ENCODE measurements around the gene CD40. TPM values are rescaled to one million over a fixed set of nuclear protein-coding genes. Genes with fewer than 3 reads are reported as not detected.

CD40 gene
- total RNA-seq, 1 donor from 2014 or later = 3.7 TPM

- Histone ChIP-seq H3K9me3 (ENCODE audit: control insufficient read depth in 3 of 3, low read length in 3 of 3) (no peaks in the 10 kb centered on the region), H3K9ac (ENCODE audit: low read depth in 1 of 3, low read length in 3 of 3) (no peak overlapping the region), H3K27me3 (ENCODE audit: control insufficient read depth in 3 of 3, insufficient read depth in 3 of 3, low read length in 3 of 3) (peaks cover 19 to 67% (median 44%) of the 10 kb centered on the region in 3 donors), H3K36me3 (ENCODE audit: control insufficient read depth in 3 of 3, insufficient read depth in 3 of 3, low read length in 3 of 3) (no peaks in the 10 kb centered on the region), H3K27ac (ENCODE audit: low read depth, low read length) (no peak overlapping the region), H3K4me1 (ENCODE audit: control insufficient read depth in 3 of 3, insufficient read depth in 3 of 3, low read length in 3 of 3) (no peaks in the 10 kb centered on the region), H3K4me3 (ENCODE audit: low read length in 3 of 3) (no peak overlapping the region)
These were observed 21.3 kb downstream of the CD40 start for GRCh38 chr20:46139266-46139889.

GRCh38 chr20:46139908-46140482 lies 21.9 kb downstream of the CD40 start:
- H3K4me1 ChIP-seq (ENCODE audit: control insufficient read depth in 3 of 3, insufficient read depth in 3 of 3, low read length in 3 of 3) = no peaks in the 10 kb centered on the region
- H3K36me3 ChIP-seq (ENCODE audit: control insufficient read depth in 3 of 3, insufficient read depth in 3 of 3, low read length in 3 of 3) = no peaks in the 10 kb centered on the region
- H3K9me3 ChIP-seq (ENCODE audit: control insufficient read depth in 3 of 3, low read length in 3 of 3) = no peaks in the 10 kb centered on the region
- H3K27ac ChIP-seq (ENCODE audit: low read depth, low read length) = no peak overlapping the region
- H3K27me3 ChIP-seq (ENCODE audit: control insufficient read depth in 3 of 3, insufficient read depth in 3 of 3, low read length in 3 of 3) = peaks cover 19 to 65% (median 44%) of the 10 kb centered on the region in 3 donors
- no peak overlapping the region for H3K9ac ChIP-seq (ENCODE audit: low read depth in 1 of 3, low read length in 3 of 3)
- H3K4me3 ChIP-seq (ENCODE audit: low read length in 3 of 3) = no peak overlapping the region

- Histone ChIP-seq H3K4me3 (ENCODE audit: low read length in 3 of 3) (no peak overlapping the region), H3K27me3 (ENCODE audit: control insufficient read depth in 3 of 3, insufficient read depth in 3 of 3, low read length in 3 of 3) (peaks cover 16 to 57% (median 44%) of the 10 kb centered on the region in 3 donors), H3K27ac (ENCODE audit: low read depth, low read length) (no peak overlapping the region)
These were observed 24.0 kb downstream of the CD40 start for GRCh38 chr20:46142124-46142523.

GRCh38 chr20:46144432-46145025 lies 26.4 kb downstream of the CD40 start:
- Histone ChIP-seq H3K27me3 (ENCODE audit: control insufficient read depth in 3 of 3, insufficient read depth in 3 of 3, low read length in 3 of 3) (peaks cover 10 to 42% (median 26%) of the 10 kb centered on the region in 3 donors), H3K9ac (ENCODE audit: low read depth in 1 of 3, low read length in 3 of 3) (no peak overlapping the region), H3K9me3 (ENCODE audit: control insufficient read depth in 3 of 3, low read length in 3 of 3) (no peaks in the 10 kb centered on the region), H3K27ac (ENCODE audit: low read depth, low read length) (no peak overlapping the region), H3K4me3 (ENCODE audit: low read length in 3 of 3) (no peak overlapping the region), H3K4me1 (ENCODE audit: control insufficient read depth in 3 of 3, insufficient read depth in 3 of 3, low read length in 3 of 3) (no peaks in the 10 kb centered on the region), H3K36me3 (ENCODE audit: control insufficient read depth in 3 of 3, insufficient read depth in 3 of 3, low read length in 3 of 3) (no peaks in the 10 kb centered on the region)

More at GRCh38 chr20:46142124-46142523, 24.0 kb downstream of the CD40 start:
- Histone ChIP-seq H3K9me3 (ENCODE audit: control insufficient read depth in 3 of 3, low read length in 3 of 3) (no peaks in the 10 kb centered on the region), H3K36me3 (ENCODE audit: control insufficient read depth in 3 of 3, insufficient read depth in 3 of 3, low read length in 3 of 3) (no peaks in the 10 kb centered on the region), H3K4me1 (ENCODE audit: control insufficient read depth in 3 of 3, insufficient read depth in 3 of 3, low read length in 3 of 3) (no peaks in the 10 kb centered on the region), H3K9ac (ENCODE audit: low read depth in 1 of 3, low read length in 3 of 3) (no peak overlapping the region)

GRCh38 chr20:46145713-46146112 lies 27.6 kb downstream of the CD40 start:
- Histone ChIP-seq H3K27ac (ENCODE audit: low read depth, low read length) (no peak overlapping the region), H3K36me3 (ENCODE audit: control insufficient read depth in 3 of 3, insufficient read depth in 3 of 3, low read length in 3 of 3) (no peaks in the 10 kb centered on the region), H3K9ac (ENCODE audit: low read depth in 1 of 3, low read length in 3 of 3) (no peak overlapping the region), H3K27me3 (ENCODE audit: control insufficient read depth in 3 of 3, insufficient read depth in 3 of 3, low read length in 3 of 3) (peaks cover 5 to 32% (median 15%) of the 10 kb centered on the region in 3 donors), H3K4me1 (ENCODE audit: control insufficient read depth in 3 of 3, insufficient read depth in 3 of 3, low read length in 3 of 3) (no peaks in the 10 kb centered on the region), H3K4me3 (ENCODE audit: low read length in 3 of 3) (no peak overlapping the region), H3K9me3 (ENCODE audit: control insufficient read depth in 3 of 3, low read length in 3 of 3) (no peaks in the 10 kb centered on the region)

GRCh38 chr20:46148313-46149208 lies 30.4 kb downstream of the CD40 start:
- no peak overlapping the region for H3K4me3 ChIP-seq (ENCODE audit: low read length in 3 of 3)
- no peak overlapping the region for H3K9ac ChIP-seq (ENCODE audit: low read depth in 1 of 3, low read length in 3 of 3)
- peaks cover under 1 to 37% (median 12%) of the 10 kb centered on the region in 3 donors for H3K27me3 ChIP-seq (ENCODE audit: control insufficient read depth in 3 of 3, insufficient read depth in 3 of 3, low read length in 3 of 3)
- no peaks in the 10 kb centered on the region for H3K4me1 ChIP-seq (ENCODE audit: control insufficient read depth in 3 of 3, insufficient read depth in 3 of 3, low read length in 3 of 3)
- H3K9me3 ChIP-seq (ENCODE audit: control insufficient read depth in 3 of 3, low read length in 3 of 3) = no peaks in the 10 kb centered on the region
- no peak overlapping the region for H3K27ac ChIP-seq (ENCODE audit: low read depth, low read length)
- no peaks in the 10 kb centered on the region for H3K36me3 ChIP-seq (ENCODE audit: control insufficient read depth in 3 of 3, insufficient read depth in 3 of 3, low read length in 3 of 3)

- H3K27ac ChIP-seq (ENCODE audit: low read depth, low read length) = no peak overlapping the region
- H3K9me3 ChIP-seq (ENCODE audit: control insufficient read depth in 3 of 3, low read length in 3 of 3) = no peaks in the 10 kb centered on the region
- no peaks in the 10 kb centered on the region for H3K36me3 ChIP-seq (ENCODE audit: control insufficient read depth in 3 of 3, insufficient read depth in 3 of 3, low read length in 3 of 3)
- H3K9ac ChIP-seq (ENCODE audit: low read depth in 1 of 3, low read length in 3 of 3) = no peak overlapping the region
- H3K4me1 ChIP-seq (ENCODE audit: control insufficient read depth in 3 of 3, insufficient read depth in 3 of 3, low read length in 3 of 3) = no peaks in the 10 kb centered on the region
- peaks cover 8 to 41% (median 12%) of the 10 kb centered on the region in 3 donors for H3K27me3 ChIP-seq (ENCODE audit: control insufficient read depth in 3 of 3, insufficient read depth in 3 of 3, low read length in 3 of 3)
- no peak overlapping the region for H3K4me3 ChIP-seq (ENCODE audit: low read length in 3 of 3)
These were observed 32.8 kb downstream of the CD40 start for GRCh38 chr20:46150943-46151342.

- H3K27me3 ChIP-seq (ENCODE audit: control insufficient read depth in 3 of 3, insufficient read depth in 3 of 3, low read length in 3 of 3) = peaks cover 8 to 44% (median 12%) of the 10 kb centered on the region in 3 donors
- H3K9ac ChIP-seq (ENCODE audit: low read depth in 1 of 3, low read length in 3 of 3) = no peak overlapping the region
- no peaks in the 10 kb centered on the region for H3K36me3 ChIP-seq (ENCODE audit: control insufficient read depth in 3 of 3, insufficient read depth in 3 of 3, low read length in 3 of 3)
- H3K9me3 ChIP-seq (ENCODE audit: control insufficient read depth in 3 of 3, low read length in 3 of 3) = no peaks in the 10 kb centered on the region
- no peak overlapping the region for H3K4me3 ChIP-seq (ENCODE audit: low read length in 3 of 3)
- H3K4me1 ChIP-seq (ENCODE audit: control insufficient read depth in 3 of 3, insufficient read depth in 3 of 3, low read length in 3 of 3) = no peaks in the 10 kb centered on the region
- no peak overlapping the region for H3K27ac ChIP-seq (ENCODE audit: low read depth, low read length)
These were observed 33.8 kb downstream of the CD40 start for GRCh38 chr20:46151936-46152335.

GRCh38 chr20:46152824-46153586 lies 34.9 kb downstream of the CD40 start:
- H3K9me3 ChIP-seq (ENCODE audit: control insufficient read depth in 3 of 3, low read length in 3 of 3) = no peaks in the 10 kb centered on the region
- no peak overlapping the region for H3K4me3 ChIP-seq (ENCODE audit: low read length in 3 of 3)
- no peaks in the 10 kb centered on the region for H3K36me3 ChIP-seq (ENCODE audit: control insufficient read depth in 3 of 3, insufficient read depth in 3 of 3, low read length in 3 of 3)
- no peak overlapping the region for H3K9ac ChIP-seq (ENCODE audit: low read depth in 1 of 3, low read length in 3 of 3)
- no peak overlapping the region for H3K27ac ChIP-seq (ENCODE audit: low read depth, low read length)
- no peaks in the 10 kb centered on the region for H3K4me1 ChIP-seq (ENCODE audit: control insufficient read depth in 3 of 3, insufficient read depth in 3 of 3, low read length in 3 of 3)
- H3K27me3 ChIP-seq (ENCODE audit: control insufficient read depth in 3 of 3, insufficient read depth in 3 of 3, low read length in 3 of 3) = peaks cover 8 to 46% (median 16%) of the 10 kb centered on the region in 3 donors
